ENCODE measurements around the gene ARMC9. TPM values are rescaled to one million over a fixed set of nuclear protein-coding genes. Genes with fewer than 3 reads are reported as not detected.

The ARMC9 gene
- total RNA-seq, 4 donors from 2014 or later = 6.5 to 11.5 (median 9.3) TPM

- H3K9me3 ChIP-seq = no peaks in the 10 kb centered on the region
- TF ChIP-seq POLR2A (IDR thresholded peaks at IDR 0.05) (no peak), POLR2AphosphoS5 (IDR thresholded peaks at IDR 0.05) (no peak), EP300 (IDR thresholded peaks at IDR 0.05) (no peak), CTCF (IDR thresholded peaks at IDR 0.05) (no peak)
- 58% methylated on average over 5 of the region's 5 CpGs for WGBS
- DNase-seq (ENCODE audit: low spot score in 2 of 2) = no peak
- peaks cover 9% of the 10 kb centered on the region for H3K36me3 ChIP-seq
- no peak overlapping the region for H3K27ac ChIP-seq
- H3K4me3 ChIP-seq = no peak overlapping the region
- no peaks in the 10 kb centered on the region for H3K27me3 ChIP-seq
- no peaks in the 10 kb centered on the region for H3K4me1 ChIP-seq
These were observed 89.3 kb downstream of the ARMC9 start for GRCh38 chr2:231287696-231288095.

GRCh38 chr2:231288590-231288989 lies 90.2 kb downstream of the ARMC9 start:
- Histone ChIP-seq H3K4me1 (no peaks in the 10 kb centered on the region), H3K36me3 (peaks cover 11% of the 10 kb centered on the region), H3K27ac (no peak overlapping the region), H3K9me3 (no peaks in the 10 kb centered on the region), H3K4me3 (no peak overlapping the region), H3K27me3 (no peaks in the 10 kb centered on the region)
- 97% methylated on average over 7 of the region's 7 CpGs for WGBS
- DNase-seq (ENCODE audit: low spot score in 2 of 2) = no peak
- no peak for TF ChIP-seq POLR2AphosphoS5 (IDR thresholded peaks at IDR 0.05)
- TF ChIP-seq CTCF (IDR thresholded peaks at IDR 0.05) = no peak
- no peak for TF ChIP-seq EP300 (IDR thresholded peaks at IDR 0.05)
- no peak for TF ChIP-seq POLR2A (IDR thresholded peaks at IDR 0.05)

- Histone ChIP-seq H3K4me3 (no peak overlapping the region), H3K27me3 (no peaks in the 10 kb centered on the region), H3K27ac (no peak overlapping the region), H3K36me3 (peaks cover 14% of the 10 kb centered on the region), H3K9me3 (no peaks in the 10 kb centered on the region), H3K4me1 (no peaks in the 10 kb centered on the region)
- no peak for TF ChIP-seq POLR2AphosphoS5 (IDR thresholded peaks at IDR 0.05)
- TF ChIP-seq CTCF (IDR thresholded peaks at IDR 0.05) = no peak
- no peak for TF ChIP-seq EP300 (IDR thresholded peaks at IDR 0.05)
- no peak for TF ChIP-seq POLR2A (IDR thresholded peaks at IDR 0.05)
- 33% methylated on average over 2 of the region's 2 CpGs for WGBS
- DNase-seq (ENCODE audit: low spot score in 2 of 2) = no peak
These were observed 92.0 kb downstream of the ARMC9 start for GRCh38 chr2:231290321-231291015.

- H3K4me3 ChIP-seq = no peak overlapping the region
- TF ChIP-seq POLR2AphosphoS5 (IDR thresholded peaks at IDR 0.05) (no peak), POLR2A (IDR thresholded peaks at IDR 0.05) (no peak), CTCF (IDR thresholded peaks at IDR 0.05) (no peak), EP300 (IDR thresholded peaks at IDR 0.05) (no peak)
- H3K36me3 ChIP-seq = peaks cover 14% of the 10 kb centered on the region
- H3K27me3 ChIP-seq = no peaks in the 10 kb centered on the region
- no peaks in the 10 kb centered on the region for H3K9me3 ChIP-seq
- 87% methylated on average over 8 of the region's 8 CpGs for WGBS
- DNase-seq (ENCODE audit: low spot score in 2 of 2) = no peak
- no peaks in the 10 kb centered on the region for H3K4me1 ChIP-seq
- no peak overlapping the region for H3K27ac ChIP-seq
These were observed 94.2 kb downstream of the ARMC9 start for GRCh38 chr2:231292472-231293134.

GRCh38 chr2:231293163-231293562 lies 94.7 kb downstream of the ARMC9 start:
- WGBS = 86% methylated on average over 4 of the region's 4 CpGs
- H3K9me3 ChIP-seq = no peaks in the 10 kb centered on the region
- DNase-seq (ENCODE audit: low spot score in 2 of 2) = no peak
- no peak for TF ChIP-seq POLR2A (IDR thresholded peaks at IDR 0.05)
- TF ChIP-seq CTCF (IDR thresholded peaks at IDR 0.05) = no peak
- TF ChIP-seq EP300 (IDR thresholded peaks at IDR 0.05) = no peak
- no peak for TF ChIP-seq POLR2AphosphoS5 (IDR thresholded peaks at IDR 0.05)
- no peaks in the 10 kb centered on the region for H3K27me3 ChIP-seq
- no peaks in the 10 kb centered on the region for H3K4me1 ChIP-seq
- H3K4me3 ChIP-seq = no peak overlapping the region
- H3K27ac ChIP-seq = no peak overlapping the region
- peaks cover 14% of the 10 kb centered on the region for H3K36me3 ChIP-seq

Measured in suprapubic skin (tissue), 4 donors.